ENCODE data around the gene GUCD1.

- TF ChIP-seq POLR2A (IDR thresholded peaks at IDR 0.05) (no peak), POLR2AphosphoS5 (IDR thresholded peaks at IDR 0.05) (no peak), EP300 (IDR thresholded peaks at IDR 0.05; ENCODE audit: low read depth) (no peak)
Observed at GRCh38 chr22:24584166-24584790, 29.3 kb upstream of the GUCD1 start.
